GM12878 (cell line): Measurements from ENCODE around the gene KRT32.

ENCODE experiments used
- ESRRA ChIP-seq: IDR thresholded peaks from 2 replicates; pipeline ENCODE4 v1.6.1; 2012; ENCODE audit warnings: mild to moderate bottlenecking, low read length, improper control_type of control experiment
- NFIC ChIP-seq: IDR thresholded peaks from 2 replicates; pipeline ENCODE4 v1.6.1; 2012; ENCODE audit warnings: low read depth, mild to moderate bottlenecking, inconsistent platforms, low read length, moderate library complexity
- POLR2A ChIP-seq: IDR thresholded peaks from 2 replicates; pipeline ENCODE4 v1.6.1; 2011; ENCODE audit warnings: low read depth, mild to moderate bottlenecking, low read length
- RFX5 ChIP-seq: IDR thresholded peaks from 2 replicates; pipeline ENCODE4 v1.6.1; 2011; ENCODE audit warnings: low read depth, low read length, improper control_type of control experiment
- SMAD1 ChIP-seq: fragments of 450-650 bp; IDR thresholded peaks from 2 replicates; pipeline ENCODE4 v1.6.1; 2018; ENCODE audit warnings: mild to moderate bottlenecking, low read depth; ENCODE audit not compliant: partially characterized antibody

DNA sequence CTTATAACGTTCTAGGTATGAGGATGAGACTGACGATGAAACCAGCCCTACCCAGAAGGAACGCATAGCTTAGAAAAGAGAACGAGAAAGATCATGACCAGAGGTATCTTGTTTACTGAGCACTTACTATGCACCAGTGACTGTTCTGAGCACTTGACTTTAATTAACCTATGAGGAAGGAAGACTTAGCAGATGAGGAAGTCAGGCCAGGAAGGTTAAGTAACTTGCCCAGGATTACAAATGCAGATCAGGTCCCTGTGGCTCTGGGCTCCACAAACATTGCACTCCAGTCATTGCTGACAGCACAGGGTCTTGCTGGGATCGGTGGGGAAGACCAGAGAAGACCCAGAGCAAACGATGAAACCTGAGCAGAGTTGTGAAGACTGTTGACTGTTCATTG, 31.1 kb upstream of the KRT32 start:
- TF ChIP-seq SMAD1 (no peak), POLR2A (no peak), ESRRA (no peak), NFIC (no peak), RFX5 (no peak)
